Measurements from ENCODE around the gene TTC9. TPM values are rescaled to one million over a fixed set of nuclear protein-coding genes. Genes with fewer than 3 reads are reported as not detected.

TTC9 gene
- polyA plus RNA-seq, 3 donors = 0.99 to 2.1 (median 1.2) TPM

DNA sequence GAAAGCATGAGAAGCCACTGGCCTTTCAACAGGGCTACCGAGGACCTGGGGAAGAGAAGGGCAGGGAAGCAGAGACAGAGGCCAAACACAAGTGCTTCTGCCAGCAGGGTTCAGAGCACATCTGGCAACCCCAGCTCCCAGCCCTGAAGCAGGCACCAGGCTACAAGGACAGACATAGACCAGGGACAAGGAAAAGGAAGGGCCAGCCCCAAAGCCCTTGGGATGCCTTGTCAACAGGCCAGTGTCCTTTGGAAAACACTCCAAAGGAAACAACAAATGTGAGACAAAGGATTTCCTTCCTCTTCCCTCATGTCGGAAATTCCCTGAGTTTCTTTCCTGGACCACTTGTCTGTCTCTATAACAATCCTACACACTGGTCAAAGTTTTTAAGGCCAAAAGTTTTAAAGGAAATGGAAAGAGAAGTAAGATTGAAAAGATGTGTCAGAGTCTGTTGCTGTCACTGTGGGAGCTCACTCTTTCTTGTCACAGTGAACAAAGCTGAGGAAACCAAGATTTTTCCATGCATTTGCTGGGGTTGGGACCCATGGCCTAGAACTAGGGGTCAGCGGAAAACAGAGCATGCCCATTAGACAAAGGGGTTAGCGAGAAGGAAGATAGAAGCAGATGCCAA lies 59.4 kb downstream of the TTC9 start:
- Histone ChIP-seq H3K27ac (ENCODE audit: low read depth in 1 of 2, low read length in 2 of 2) (peak overlapping the region; percentile 49 to 72), H4K20me1 (ENCODE audit: insufficient read depth, low read length) (no peaks in the 10 kb centered on the region), H3K9me3 (replicated peaks in 1 of 2; ENCODE audit: control insufficient read depth in 1 of 2, insufficient read depth in 1 of 2, low read length in 2 of 2) (no peaks in the 10 kb centered on the region), H3K4me3 (replicated peaks in 1 of 3; ENCODE audit: low read depth in 2 of 3, low read length in 3 of 3) (no peak overlapping the region), H3K4me1 (ENCODE audit: control insufficient read depth in 1 of 2, insufficient read depth in 2 of 2, low read length in 2 of 2) (peaks cover 60 to 63% of the 10 kb centered on the region in 2 donors), H3K9ac (ENCODE audit: insufficient read depth, low read length, poor library complexity, severe bottlenecking) (no peak overlapping the region), H3K79me2 (ENCODE audit: insufficient read depth, low read length) (no peaks in the 10 kb centered on the region), H2AFZ (ENCODE audit: insufficient read depth, low read depth, low read length, poor library complexity, severe bottlenecking) (no peak overlapping the region), H3K36me3 (replicated peaks in 1 of 2; ENCODE audit: control insufficient read depth in 1 of 2, insufficient read depth in 2 of 2, low read length in 2 of 2) (no peaks in the 10 kb centered on the region), H3K27me3 (ENCODE audit: control insufficient read depth in 2 of 2, insufficient read depth in 2 of 2, low read length in 2 of 2) (no peaks in the 10 kb centered on the region), H3K4me2 (replicated peaks; ENCODE audit: extremely low read depth, low read length, poor library complexity, severe bottlenecking) (no peak overlapping the region)
- Mint-ChIP-seq H3K27ac (peak overlapping the region; percentile 39 to 92 (median 75)), H3K27me3 (ENCODE audit: low read depth in 3 of 3) (peaks cover 2 to 11% (median 5%) of the 10 kb centered on the region in 3 donors), H3K4me3 (no peak overlapping the region), H3K36me3 (no peaks in the 10 kb centered on the region), H3K9me3 (peaks cover 0 to 1% (median 0%) of the 10 kb centered on the region in 7 donors), H3K4me1 (peaks cover 57% of the 10 kb centered on the region)
- DNase-seq = peak in 2 of 3 donors; percentile 9 to 10
- TF ChIP-seq, protein P1, sequence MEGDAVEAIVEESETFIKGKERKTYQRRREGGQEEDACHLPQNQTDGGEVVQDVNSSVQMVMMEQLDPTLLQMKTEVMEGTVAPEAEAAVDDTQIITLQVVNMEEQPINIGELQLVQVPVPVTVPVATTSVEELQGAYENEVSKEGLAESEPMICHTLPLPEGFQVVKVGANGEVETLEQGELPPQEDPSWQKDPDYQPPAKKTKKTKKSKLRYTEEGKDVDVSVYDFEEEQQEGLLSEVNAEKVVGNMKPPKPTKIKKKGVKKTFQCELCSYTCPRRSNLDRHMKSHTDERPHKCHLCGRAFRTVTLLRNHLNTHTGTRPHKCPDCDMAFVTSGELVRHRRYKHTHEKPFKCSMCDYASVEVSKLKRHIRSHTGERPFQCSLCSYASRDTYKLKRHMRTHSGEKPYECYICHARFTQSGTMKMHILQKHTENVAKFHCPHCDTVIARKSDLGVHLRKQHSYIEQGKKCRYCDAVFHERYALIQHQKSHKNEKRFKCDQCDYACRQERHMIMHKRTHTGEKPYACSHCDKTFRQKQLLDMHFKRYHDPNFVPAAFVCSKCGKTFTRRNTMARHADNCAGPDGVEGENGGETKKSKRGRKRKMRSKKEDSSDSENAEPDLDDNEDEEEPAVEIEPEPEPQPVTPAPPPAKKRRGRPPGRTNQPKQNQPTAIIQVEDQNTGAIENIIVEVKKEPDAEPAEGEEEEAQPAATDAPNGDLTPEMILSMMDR (IDR thresholded peaks at IDR 0.05) = no peak
- 92% methylated on average over 4 of the region's 4 CpGs for WGBS (ENCODE audit: insufficient coverage)
- intact Hi-C loops (cut with micrococcal nuclease) = no loop called here

DNA sequence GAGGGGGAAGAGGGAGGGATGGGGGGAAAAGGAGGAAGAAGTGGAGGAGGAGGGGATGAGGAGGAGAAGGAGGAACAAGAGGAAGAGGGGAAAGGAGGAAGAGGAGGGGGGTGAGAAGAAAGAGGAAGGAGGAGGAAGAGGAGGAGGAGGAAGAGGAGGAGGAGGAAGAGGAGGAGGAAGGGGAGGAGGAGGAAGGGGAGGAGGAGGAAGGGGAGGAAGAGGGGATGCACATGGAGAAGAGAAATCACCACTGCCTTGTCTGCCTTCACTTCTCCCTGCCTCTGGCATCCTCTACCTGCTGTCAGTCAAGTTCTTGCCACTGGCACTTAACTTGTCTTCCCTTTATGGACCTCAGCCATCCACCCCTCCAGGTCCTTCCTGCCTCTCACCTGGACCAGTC lies 59.9 kb downstream of the TTC9 start:
- Histone ChIP-seq H3K4me2 (replicated peaks; ENCODE audit: extremely low read depth, low read length, poor library complexity, severe bottlenecking) (no peak overlapping the region), H3K27ac (ENCODE audit: low read depth in 1 of 2, low read length in 2 of 2) (peak overlapping the region; percentile 36 to 72), H3K9ac (ENCODE audit: insufficient read depth, low read length, poor library complexity, severe bottlenecking) (no peak overlapping the region), H3K27me3 (ENCODE audit: control insufficient read depth in 2 of 2, insufficient read depth in 2 of 2, low read length in 2 of 2) (no peaks in the 10 kb centered on the region), H3K36me3 (replicated peaks in 1 of 2; ENCODE audit: control insufficient read depth in 1 of 2, insufficient read depth in 2 of 2, low read length in 2 of 2) (no peaks in the 10 kb centered on the region), H3K9me3 (replicated peaks in 1 of 2; ENCODE audit: control insufficient read depth in 1 of 2, insufficient read depth in 1 of 2, low read length in 2 of 2) (no peaks in the 10 kb centered on the region), H3K4me1 (ENCODE audit: control insufficient read depth in 1 of 2, insufficient read depth in 2 of 2, low read length in 2 of 2) (peaks cover 60 to 62% of the 10 kb centered on the region in 2 donors), H3K4me3 (replicated peaks in 1 of 3; ENCODE audit: low read depth in 2 of 3, low read length in 3 of 3) (no peak overlapping the region), H4K20me1 (ENCODE audit: insufficient read depth, low read length) (no peaks in the 10 kb centered on the region), H3K79me2 (ENCODE audit: insufficient read depth, low read length) (no peaks in the 10 kb centered on the region), H2AFZ (ENCODE audit: insufficient read depth, low read depth, low read length, poor library complexity, severe bottlenecking) (no peak overlapping the region)
- Mint-ChIP-seq H3K4me3 (no peak overlapping the region), H3K27ac (peak overlapping the region in 6 of 7 donors; percentile 51 to 92 (median 78)), H3K4me1 (peaks cover 55% of the 10 kb centered on the region), H3K36me3 (peaks cover 0 to 3% of the 10 kb centered on the region in 2 donors), H3K27me3 (ENCODE audit: low read depth in 3 of 3) (peaks cover 3 to 11% (median 5%) of the 10 kb centered on the region in 3 donors), H3K9me3 (peaks cover 0 to 1% (median 0%) of the 10 kb centered on the region in 7 donors)
- peak in 1 of 3 donors; percentile 36 for DNase-seq
- intact Hi-C loops (cut with micrococcal nuclease) = no loop called here
- TF ChIP-seq, protein P1 (IDR thresholded peaks at IDR 0.05) = no peak
